Heart right ventricle (tissue), 16 donors: ENCODE results near the gene YDJC. TPM values are rescaled to one million over a fixed set of nuclear protein-coding genes. Genes with fewer than 3 reads are reported as not detected.

Experiments used
- ATAC-seq, 8 donors: fragments of 200-7000 bp; cut with Tn5 transposase; one replicate each; pipeline ENCODE4 v1.9.1; 2020; ENCODE audit warnings: mild to moderate bottlenecking in 8 of 8, moderate library complexity in 8 of 8, moderate number of reproducible peaks in 1 of 8
- DNase-seq, 2 donors: peaks; one replicate each; pipeline ENCODE4 v3.0.0-alpha.2; 2020
- H3K27ac ChIP-seq, 10 donors: fragments of 200-600 bp; sonication (generic) in 2 of 10; one replicate each; pipeline versions ENCODE4 v1.5.0 to v1.8.0; 2020 to 2022; ENCODE audit warnings: mild to moderate bottlenecking in 3 of 10
- H3K27me3 ChIP-seq, 7 donors: fragments of 200-600 bp; one replicate each; pipeline ENCODE4 v1.8.0; 2021 to 2022; ENCODE audit warnings: mild to moderate bottlenecking in 2 of 7
- H3K36me3 ChIP-seq, 9 donors: fragments of 200-600 bp; sonication (generic) in 1 of 9; one replicate each; pipeline versions ENCODE4 v1.5.0 to v1.8.0; 2020 to 2022; ENCODE audit warnings: mild to moderate bottlenecking in 2 of 9
- H3K4me1 ChIP-seq, 9 donors: fragments of 200-600 bp; sonication (generic) in 1 of 9; one replicate each; pipeline versions ENCODE4 v1.5.0 to v1.8.0; 2020 to 2022; ENCODE audit warnings: mild to moderate bottlenecking in 4 of 9
- H3K4me3 ChIP-seq, 10 donors: fragments of 200-600 bp; sonication (generic) in 2 of 10; one replicate each; pipeline versions ENCODE4 v1.5.0 to v1.8.0; 2020 to 2022; ENCODE audit warnings: mild to moderate bottlenecking in 7 of 10, moderate library complexity in 2 of 10
- H3K9me3 ChIP-seq, 11 donors: fragments of 200-600 bp in 10 of 11; sonication (generic) in 2 of 11; one replicate each; pipeline versions ENCODE4 v1.5.0 to v1.8.0; 2013 to 2022; ENCODE audit warnings: mild to moderate bottlenecking in 2 of 11, control low read depth in 1 of 11, moderate library complexity in 1 of 11
- WGBS, 2 donors: extraction: QIAGEN DNeasy Blood & Tissue Kit; methylation state at CpG; one replicate each; pipeline ENCODE4 v1.1.7; 2013; ENCODE audit warnings: inconsistent platforms in 1 of 2; 5-methylcytosine and 5-hydroxymethylcytosine counted together
- intact Hi-C, 10 donors: fragments of 100-400 bp; cut with DNase I; formaldehyde crosslinking; loops; one replicate each; pipeline versions ENCODE4 v1.11.1 to v1.14.2; 2022
- polyA plus RNA-seq, 2 donors: library from polyadenylated mRNA; stranded (reverse); fragments of 200-250 nt; gene quantifications; one replicate each; pipeline ENCODE4 v1.2.3, GENCODE V29; 2013
- total RNA-seq, 10 donors: library from RNA; stranded (reverse); fragmentation: NEBNext Ultra II Directional in 3 of 10; extraction: Animal tissue kit (Norgen Biotek cat#: 25700) in 3 of 10; gene quantifications; one replicate each; pipeline versions ENCODE4 v1.2.1 to v1.2.4, GENCODE V29; 2021 to 2023
- TF ChIP-seq, protein P1 (sequence below), 9 donors: fragments of 200-600 bp; sonication (generic) in 2 of 9; IDR thresholded peaks; one replicate each; pipeline versions ENCODE4 v1.5.0 to v1.8.0; 2021 to 2022; ENCODE audit warnings: antibody characterized with exemption in 9 of 9, mild to moderate bottlenecking in 5 of 9, moderate library complexity in 1 of 9
- donor health status: Arrhythmogenic right ventricular cardiomyopathy.
- donor health status: ischemic (EF 13 %, LVEDD 7.1; RV severe dilation, severe dysfunction).
- donor health status: healthy with polysubstance abuse.
- donor health status: DM: no; HTN: yes; CAD: no.
- donor health status: DM: no; HTN: no; CAD: no.
- donor health status: ischemic (EF 25% LVEDD 6.9; RV normal size, moderate dysfunction).
- donor health status: ischemic (EF 25% LVEDD 5.7; RV mildly dilated, moderate dysfunction).
- donor health status: healthy.
- donor health status: DM: yes; HTN: yes; CAD: no.
- donor health status: Ischemic cardiomyopathy.
- donor health status: ischemic (EF 35%, LVEDD 5.7; RV mildly dilated, moderate dysfunction).
- donor health status: nonischemic (EF 11% LVEDD 7.7; RV severe dilation, severe dysfunction).
- donor health status: DM: yes; HTN: yes; CAD: no.
- donor health status: PGD.
- donor health status: ischemic (EF 29% LVEDD 5.4; RV normal size, mild dysfunction).
- donor health status: nonischemic (EF 23%, LVEDD 6.1; RV moderate dilation, normal function).

Gene YDJC
- total and polyA plus RNA-seq, 12 donors: 2.3 to 26.4 (median 4.4) TPM

DNA sequence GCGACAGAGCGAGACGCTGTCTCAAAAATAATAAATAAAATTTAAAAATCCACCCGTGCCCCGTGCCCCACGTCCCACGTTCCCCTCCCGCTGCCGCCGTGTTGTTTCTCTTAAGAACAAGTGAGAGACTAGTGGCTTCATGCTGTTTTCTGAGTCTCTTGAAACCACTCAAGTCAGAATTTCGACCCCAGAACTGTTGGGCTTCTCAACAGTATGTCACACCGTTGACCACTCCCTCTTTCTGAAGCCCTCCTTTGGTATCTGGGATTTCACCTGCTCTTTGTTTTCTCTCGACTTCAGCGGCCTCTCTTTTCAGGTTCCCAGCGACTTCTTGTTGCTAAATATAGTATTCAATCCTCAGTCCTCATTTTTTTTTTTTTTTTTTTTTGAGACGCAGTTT is 37.0 kb upstream of the YDJC start:
- Histone ChIP-seq H3K27ac (peak overlapping the region in 9 of 10 donors; percentile 87 to 97 (median 93)), H3K4me3 (peak overlapping the region; percentile 45 to 96 (median 76))

DNA sequence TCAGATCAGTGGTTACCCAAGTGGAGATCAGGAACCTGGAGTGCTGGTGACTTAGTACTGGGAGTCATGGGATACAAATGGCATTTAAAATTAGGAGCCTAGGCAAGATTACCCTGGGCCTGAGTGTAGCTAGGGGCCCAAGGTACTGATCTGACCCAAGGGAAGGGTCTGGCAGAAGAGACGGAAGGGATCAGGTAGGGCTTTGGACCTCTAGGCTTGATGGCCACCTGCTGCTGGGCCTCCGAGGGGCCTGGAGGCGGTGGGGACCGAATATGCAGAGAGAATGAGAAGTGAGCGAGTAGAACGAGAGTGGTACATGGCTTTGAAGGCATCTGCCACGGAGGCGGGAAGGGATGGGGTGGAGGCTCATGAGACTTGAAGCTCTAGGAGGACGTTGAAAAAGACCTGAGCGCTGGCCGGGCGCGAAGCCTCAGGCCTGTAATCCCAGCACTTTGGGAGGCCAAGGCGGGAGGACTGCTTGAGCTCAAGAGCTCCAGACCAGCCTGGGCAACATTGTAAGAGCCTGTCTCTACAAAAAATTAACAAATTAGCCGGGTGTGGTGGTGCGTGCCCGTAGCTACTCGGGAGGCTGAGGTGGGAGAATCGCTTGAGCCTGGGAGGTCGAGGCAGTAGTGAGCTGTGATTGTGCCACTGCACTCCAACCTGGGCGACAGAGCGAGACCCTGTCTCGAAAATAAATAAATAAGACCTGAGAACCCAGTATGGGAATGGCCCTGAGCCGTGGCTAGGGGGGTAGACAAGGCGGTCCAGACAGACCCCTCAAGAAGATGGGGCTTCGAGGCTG is 35.4 kb upstream of the YDJC start:
- Histone ChIP-seq H3K27me3 (no peaks in the 10 kb centered on the region), H3K9me3 (no peaks in the 10 kb centered on the region), H3K27ac (peak overlapping the region; percentile 66 to 97 (median 93)), H3K4me3 (peak overlapping the region; percentile 45 to 96 (median 76)), H3K4me1 (peaks cover 0 to 20% (median 13%) of the 10 kb centered on the region in 9 donors), H3K36me3 (peaks cover 0 to 14% (median 0%) of the 10 kb centered on the region in 9 donors)
- ATAC-seq (no peak), DNase-seq (no peak)
- TF ChIP-seq, protein P1, sequence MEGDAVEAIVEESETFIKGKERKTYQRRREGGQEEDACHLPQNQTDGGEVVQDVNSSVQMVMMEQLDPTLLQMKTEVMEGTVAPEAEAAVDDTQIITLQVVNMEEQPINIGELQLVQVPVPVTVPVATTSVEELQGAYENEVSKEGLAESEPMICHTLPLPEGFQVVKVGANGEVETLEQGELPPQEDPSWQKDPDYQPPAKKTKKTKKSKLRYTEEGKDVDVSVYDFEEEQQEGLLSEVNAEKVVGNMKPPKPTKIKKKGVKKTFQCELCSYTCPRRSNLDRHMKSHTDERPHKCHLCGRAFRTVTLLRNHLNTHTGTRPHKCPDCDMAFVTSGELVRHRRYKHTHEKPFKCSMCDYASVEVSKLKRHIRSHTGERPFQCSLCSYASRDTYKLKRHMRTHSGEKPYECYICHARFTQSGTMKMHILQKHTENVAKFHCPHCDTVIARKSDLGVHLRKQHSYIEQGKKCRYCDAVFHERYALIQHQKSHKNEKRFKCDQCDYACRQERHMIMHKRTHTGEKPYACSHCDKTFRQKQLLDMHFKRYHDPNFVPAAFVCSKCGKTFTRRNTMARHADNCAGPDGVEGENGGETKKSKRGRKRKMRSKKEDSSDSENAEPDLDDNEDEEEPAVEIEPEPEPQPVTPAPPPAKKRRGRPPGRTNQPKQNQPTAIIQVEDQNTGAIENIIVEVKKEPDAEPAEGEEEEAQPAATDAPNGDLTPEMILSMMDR (IDR thresholded peaks at IDR 0.05): no peak
- 74 to 75% methylated on average over 26 of the region's 26 CpGs for WGBS, 2 donors
- intact Hi-C loops: no loop called here

More for the DNA sequence above, 37.0 kb upstream of the YDJC start:
- intact Hi-C loops: no loop called here
- TF ChIP-seq, protein P1 (IDR thresholded peaks at IDR 0.05): no peak
- Histone ChIP-seq H3K9me3 (no peaks in the 10 kb centered on the region), H3K36me3 (peaks cover 0 to 30% (median 10%) of the 10 kb centered on the region in 9 donors), H3K4me1 (peaks cover 0 to 32% (median 13%) of the 10 kb centered on the region in 9 donors), H3K27me3 (no peaks in the 10 kb centered on the region)
- WGBS, 2 donors: 48 to 50% methylated on average over 16 of the region's 16 CpGs
- ATAC-seq (no peak), DNase-seq (no peak)

DNA sequence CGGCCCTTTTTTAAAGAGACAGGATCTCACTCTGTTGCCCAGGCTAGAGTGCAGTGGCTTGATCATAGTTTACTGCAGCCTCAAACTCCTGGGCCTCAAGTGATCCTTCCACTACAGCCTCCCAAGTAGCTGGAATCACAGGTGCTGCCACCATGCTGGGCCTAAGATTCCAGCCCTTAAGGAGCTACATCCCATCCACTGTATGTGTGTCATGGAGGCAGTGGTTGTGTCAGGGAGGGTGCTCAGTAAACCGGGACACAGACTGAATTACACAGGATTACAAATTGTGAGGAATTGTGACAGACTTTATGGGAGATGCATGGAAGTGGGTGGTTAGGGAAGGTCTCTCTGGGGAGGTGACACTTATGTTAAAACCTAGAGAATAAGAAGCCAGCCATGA is 33.9 kb upstream of the YDJC start:
- Histone ChIP-seq H3K27ac (no peak overlapping the region), H3K36me3 (no peaks in the 10 kb centered on the region), H3K9me3 (no peaks in the 10 kb centered on the region), H3K4me1 (peaks cover 0 to 20% (median 13%) of the 10 kb centered on the region in 9 donors), H3K27me3 (no peaks in the 10 kb centered on the region), H3K4me3 (no peak overlapping the region)
- WGBS, 2 donors: 89 to 92% methylated on average over 2 of the region's 2 CpGs
- TF ChIP-seq, protein P1 (IDR thresholded peaks at IDR 0.05): no peak
- DNase-seq (no peak), ATAC-seq (no peak)
- intact Hi-C loops: no loop called here

DNA sequence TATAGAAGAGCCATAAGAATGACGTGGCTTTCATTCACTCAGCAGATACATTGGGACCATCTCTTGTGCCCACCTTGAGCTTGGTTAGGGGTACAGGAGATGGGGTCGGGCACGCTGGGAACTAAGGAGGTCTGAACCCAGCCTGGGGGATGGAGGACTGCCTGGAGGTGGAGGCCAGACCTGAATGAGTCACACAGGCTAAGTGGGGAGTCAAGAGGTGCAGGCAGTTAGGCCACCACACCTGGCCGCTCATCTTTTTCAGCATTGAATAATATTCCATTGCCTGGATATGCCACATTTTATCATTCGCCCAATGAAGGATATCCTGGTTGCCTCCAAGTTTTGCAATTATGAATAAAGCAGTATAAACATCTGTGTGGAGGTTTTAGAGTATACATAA is 32.2 kb upstream of the YDJC start:
- DNase-seq: no peak
- Histone ChIP-seq H3K9me3 (no peaks in the 10 kb centered on the region), H3K36me3 (no peaks in the 10 kb centered on the region), H3K27ac (no peak overlapping the region), H3K4me3 (no peak overlapping the region), H3K4me1 (peaks cover 0 to 23% (median 14%) of the 10 kb centered on the region in 9 donors), H3K27me3 (peaks cover 0 to 7% (median 0%) of the 10 kb centered on the region in 7 donors)
- ATAC-seq: no peak
- TF ChIP-seq, protein P1 (IDR thresholded peaks at IDR 0.05): no peak
- intact Hi-C loops: no loop called here
- WGBS, 2 donors: 90 to 95% methylated on average over 5 of the region's 5 CpGs
